Astrocyte (in vitro differentiated cells and primary cell): Measurements from ENCODE around the gene SARS1. TPM values are rescaled to one million over a fixed set of nuclear protein-coding genes. Genes with fewer than 3 reads are reported as not detected.
A peak's percentile ranks its signal among the peaks of the same experiment; 100 is the strongest.

Experiments used
- DNase-seq: peaks from one replicate; pipeline ENCODE4 v3.0.0-alpha.2; 2010; ENCODE audit warnings: low read depth
- FAIRE-seq: peaks from 2 replicates; lab custom pipeline; 2011; peaks lifted over from hg19 to GRCh38; lab: Jason Lieb, UNC
- H2AFZ ChIP-seq: 2 replicates; pipeline ENCODE4 v1.6.0; 2012; ENCODE audit warnings: low read depth, low read length, inconsistent platforms
- H3K27ac ChIP-seq: 2 replicates; pipeline ENCODE4 v1.5.1; 2011; ENCODE audit warnings: low read depth, low read length, inconsistent platforms
- H3K27me3 ChIP-seq: 2 replicates; pipeline ENCODE4 v1.6.0; 2011; ENCODE audit warnings: low read length, inconsistent platforms; ENCODE audit not compliant: insufficient read depth
- H3K36me3 ChIP-seq: 2 replicates; pipeline ENCODE4 v1.5.1; 2011; ENCODE audit warnings: low read length, inconsistent platforms; ENCODE audit not compliant: insufficient read depth
- H3K4me1 ChIP-seq: 2 replicates; pipeline ENCODE4 v1.5.1; 2011; ENCODE audit warnings: low read length, inconsistent platforms; ENCODE audit not compliant: insufficient read depth
- H3K4me2 ChIP-seq: 2 replicates; pipeline ENCODE4 v1.6.0; 2012; ENCODE audit warnings: low read length, inconsistent platforms
- H3K4me3 ChIP-seq: 2 replicates; pipeline ENCODE4 v1.5.1; 2011; ENCODE audit warnings: low read depth, mild to moderate bottlenecking, low read length, inconsistent platforms; ENCODE audit not compliant: insufficient read depth
- H3K79me2 ChIP-seq: 2 replicates; pipeline ENCODE4 v1.6.0; 2012; ENCODE audit warnings: mild to moderate bottlenecking, low read length, inconsistent platforms; ENCODE audit not compliant: insufficient read depth
- H3K9ac ChIP-seq: 2 replicates; pipeline ENCODE4 v1.6.0; 2012; ENCODE audit warnings: mild to moderate bottlenecking, low read length, inconsistent platforms
- H3K9me3 ChIP-seq: 2 replicates; pipeline ENCODE4 v1.5.1; 2012; ENCODE audit warnings: low read depth, mild to moderate bottlenecking, low read length, inconsistent platforms; ENCODE audit not compliant: insufficient read depth
- H4K20me1 ChIP-seq: 2 replicates; pipeline ENCODE4 v1.6.0; 2012; ENCODE audit warnings: low read length, inconsistent platforms; ENCODE audit not compliant: insufficient read depth
- H3K27ac Mint-ChIP-seq: one replicate; pipeline ENCODE4 v1.8.0; 2021; ENCODE audit warnings: mild to moderate bottlenecking, mixed read lengths; ENCODE audit not compliant: unreplicated experiment
- H3K27me3 Mint-ChIP-seq: one replicate; pipeline ENCODE4 v1.8.0; 2021; ENCODE audit warnings: low read depth, mixed read lengths; ENCODE audit not compliant: unreplicated experiment
- H3K36me3 Mint-ChIP-seq: one replicate; pipeline ENCODE4 v1.8.0; 2021; ENCODE audit warnings: low read depth, mixed read lengths; ENCODE audit not compliant: unreplicated experiment
- H3K4me1 Mint-ChIP-seq: one replicate; pipeline ENCODE4 v1.8.0; 2021; ENCODE audit warnings: low read depth, mixed read lengths; ENCODE audit not compliant: unreplicated experiment
- H3K4me3 Mint-ChIP-seq: one replicate; pipeline ENCODE4 v1.8.0; 2021; ENCODE audit warnings: mild to moderate bottlenecking, moderate library complexity, mixed read lengths; ENCODE audit not compliant: unreplicated experiment
- H3K9me3 Mint-ChIP-seq: one replicate; pipeline ENCODE4 v1.8.0; 2021; ENCODE audit warnings: mild to moderate bottlenecking, mixed read lengths; ENCODE audit not compliant: unreplicated experiment
- EZH2 ChIP-seq: IDR thresholded peaks from 2 replicates; pipeline ENCODE4 v1.6.1; 2012; ENCODE audit warnings: mild to moderate bottlenecking, low read length, inconsistent platforms; ENCODE audit not compliant: insufficient read depth
- total RNA-seq: library from RNA; stranded (reverse); gene quantifications from 2 replicates; pipeline ENCODE4 v1.2.1, GENCODE V29; 2021
- TF ChIP-seq, protein P1 (sequence below): IDR thresholded peaks from 2 replicates; pipeline ENCODE4 v1.5.1; 2011; ENCODE audit warnings: low read depth, mild to moderate bottlenecking, inconsistent platforms, low read length, moderate library complexity; ENCODE audit not compliant: insufficient read depth

SARS1 gene
- total RNA-seq, 1 donor from 2014 or later, result 355 TPM

DNA sequence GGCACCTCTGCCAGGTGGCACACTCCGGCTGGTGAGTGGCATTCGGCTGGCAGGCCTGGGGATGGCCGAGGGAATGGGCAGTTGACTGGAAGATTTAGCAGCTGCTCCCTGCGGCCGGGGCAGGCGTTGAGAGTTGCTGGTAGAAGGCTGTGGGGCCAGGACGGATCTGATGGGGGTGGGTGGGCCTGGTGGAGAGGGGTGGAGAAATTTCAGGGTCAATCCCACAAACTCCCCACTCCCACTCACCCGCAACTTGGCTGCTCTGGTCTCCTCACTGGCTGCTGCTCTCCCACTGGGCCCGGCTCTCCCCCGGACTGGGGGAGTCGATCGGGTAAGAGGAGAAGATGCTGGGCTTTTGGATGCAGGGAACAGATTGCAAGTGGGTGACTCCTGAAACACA, 67.1 kb downstream of the SARS1 start:
- FAIRE-seq (no peak), DNase-seq (no peak)
- Mint-ChIP-seq H3K36me3 (peaks cover 9% of the 10 kb centered on the region), H3K27me3 (no peaks in the 10 kb centered on the region), H3K9me3 (no peaks in the 10 kb centered on the region), H3K4me1 (peaks cover 19% of the 10 kb centered on the region), H3K27ac (no peak overlapping the region), H3K4me3 (no peak overlapping the region)
- H3K36me3 ChIP-seq, result no peaks in the 10 kb centered on the region
- no peak overlapping the region for H3K4me3 ChIP-seq
- peak overlapping the region; percentile 82 for H3K9ac ChIP-seq
- H4K20me1 ChIP-seq, result no peaks in the 10 kb centered on the region
- peak overlapping the region; percentile 99 for H3K4me2 ChIP-seq
- peaks cover 46% of the 10 kb centered on the region for H3K4me1 ChIP-seq
- H2AFZ ChIP-seq, result no peak overlapping the region
- no peak overlapping the region for H3K27ac ChIP-seq
- no peaks in the 10 kb centered on the region for H3K27me3 ChIP-seq
- peaks cover 29% of the 10 kb centered on the region for H3K79me2 ChIP-seq
- no peak for TF ChIP-seq EZH2
- TF ChIP-seq, protein P1, sequence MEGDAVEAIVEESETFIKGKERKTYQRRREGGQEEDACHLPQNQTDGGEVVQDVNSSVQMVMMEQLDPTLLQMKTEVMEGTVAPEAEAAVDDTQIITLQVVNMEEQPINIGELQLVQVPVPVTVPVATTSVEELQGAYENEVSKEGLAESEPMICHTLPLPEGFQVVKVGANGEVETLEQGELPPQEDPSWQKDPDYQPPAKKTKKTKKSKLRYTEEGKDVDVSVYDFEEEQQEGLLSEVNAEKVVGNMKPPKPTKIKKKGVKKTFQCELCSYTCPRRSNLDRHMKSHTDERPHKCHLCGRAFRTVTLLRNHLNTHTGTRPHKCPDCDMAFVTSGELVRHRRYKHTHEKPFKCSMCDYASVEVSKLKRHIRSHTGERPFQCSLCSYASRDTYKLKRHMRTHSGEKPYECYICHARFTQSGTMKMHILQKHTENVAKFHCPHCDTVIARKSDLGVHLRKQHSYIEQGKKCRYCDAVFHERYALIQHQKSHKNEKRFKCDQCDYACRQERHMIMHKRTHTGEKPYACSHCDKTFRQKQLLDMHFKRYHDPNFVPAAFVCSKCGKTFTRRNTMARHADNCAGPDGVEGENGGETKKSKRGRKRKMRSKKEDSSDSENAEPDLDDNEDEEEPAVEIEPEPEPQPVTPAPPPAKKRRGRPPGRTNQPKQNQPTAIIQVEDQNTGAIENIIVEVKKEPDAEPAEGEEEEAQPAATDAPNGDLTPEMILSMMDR, result no peak
- H3K9me3 ChIP-seq, result no peaks in the 10 kb centered on the region

DNA sequence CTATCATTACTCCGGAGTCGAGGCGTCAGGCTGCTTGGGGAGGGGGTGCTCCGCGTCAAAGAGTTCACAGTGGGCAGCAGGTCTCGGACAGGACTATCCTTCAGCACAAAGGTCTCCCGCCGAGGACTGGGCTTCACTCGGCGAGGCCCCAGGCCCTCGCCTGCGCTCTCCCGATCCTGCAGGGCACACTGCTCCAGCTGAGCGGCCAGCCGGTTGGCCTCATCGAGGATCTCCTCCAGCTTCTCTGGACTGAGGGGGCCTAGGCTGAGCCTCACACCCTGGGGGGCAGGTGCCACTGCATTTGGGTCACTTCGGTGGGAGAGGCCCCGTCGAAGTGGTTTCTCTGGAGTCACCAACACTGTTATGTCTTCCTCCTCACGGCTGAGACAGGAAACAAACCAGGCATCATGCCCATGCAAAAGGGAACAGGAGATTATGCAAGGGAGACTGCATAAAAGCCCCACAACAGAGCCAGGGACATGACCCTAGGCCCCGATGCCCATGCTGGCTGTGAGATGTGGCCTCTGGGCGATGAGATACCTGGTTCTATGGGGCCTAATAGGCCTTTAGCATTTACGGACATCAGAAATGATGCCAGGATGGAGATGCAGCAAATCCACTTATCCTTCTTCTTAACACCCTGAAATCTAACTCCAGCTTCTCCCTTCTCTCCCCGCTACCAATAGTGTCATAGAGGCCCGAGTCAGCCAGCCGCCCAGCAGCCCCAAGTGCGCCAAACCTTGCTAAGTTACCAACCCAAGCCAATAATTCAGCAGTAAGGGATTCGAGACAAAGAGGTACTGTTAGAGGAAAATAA, 68.2 kb downstream of the SARS1 start:
- Histone ChIP-seq H3K27me3 (no peaks in the 10 kb centered on the region), H2AFZ (peak overlapping the region; percentile 92), H3K27ac (peak overlapping the region; percentile 11), H3K4me2 (peak overlapping the region; percentile 99), H3K79me2 (peaks cover 29% of the 10 kb centered on the region), H3K36me3 (no peaks in the 10 kb centered on the region), H3K4me3 (peak overlapping the region; percentile 91), H3K4me1 (peaks cover 36% of the 10 kb centered on the region), H3K9me3 (no peaks in the 10 kb centered on the region), H3K9ac (peak overlapping the region; percentile 82), H4K20me1 (no peaks in the 10 kb centered on the region)
- no peak for FAIRE-seq
- Mint-ChIP-seq H3K27ac (no peak overlapping the region), H3K4me1 (peaks cover 12% of the 10 kb centered on the region), H3K36me3 (peaks cover 9% of the 10 kb centered on the region), H3K4me3 (peak overlapping the region; percentile 99), H3K9me3 (no peaks in the 10 kb centered on the region), H3K27me3 (no peaks in the 10 kb centered on the region)
- DNase-seq, result no peak
- TF ChIP-seq, protein P1, result no peak
- TF ChIP-seq EZH2, result no peak

DNA sequence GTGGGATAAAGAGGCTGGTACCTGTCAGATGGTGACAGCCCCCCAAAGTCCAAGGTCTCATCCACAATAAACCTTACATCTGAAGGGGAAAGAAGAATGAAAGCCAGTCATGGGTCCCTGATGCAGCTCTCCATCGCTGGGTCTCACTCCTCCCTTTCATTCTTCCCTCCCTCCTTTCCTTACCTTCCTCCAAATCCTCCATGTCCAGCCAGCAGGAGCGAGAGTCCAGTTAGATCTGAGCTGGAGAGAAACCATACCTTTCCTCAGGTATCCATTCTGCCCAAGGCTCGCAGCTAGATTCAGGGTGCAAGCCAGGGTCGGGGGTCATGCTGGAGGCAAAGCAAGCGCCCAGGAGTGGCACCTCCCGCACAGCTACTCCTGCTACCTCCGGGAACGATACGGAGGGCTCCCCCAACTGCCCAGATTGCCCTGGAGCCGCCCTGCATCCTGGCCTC, 68.8 kb downstream of the SARS1 start:
- Mint-ChIP-seq H3K27me3 (no peaks in the 10 kb centered on the region), H3K27ac (peak overlapping the region; percentile 92), H3K4me3 (peak overlapping the region; percentile 99), H3K9me3 (no peaks in the 10 kb centered on the region), H3K4me1 (peaks cover 7% of the 10 kb centered on the region), H3K36me3 (peaks cover 7% of the 10 kb centered on the region)
- TF ChIP-seq EZH2, result no peak
- TF ChIP-seq, protein P1, result no peak
- Histone ChIP-seq H3K79me2 (peaks cover 29% of the 10 kb centered on the region), H3K27me3 (no peaks in the 10 kb centered on the region), H3K27ac (peak overlapping the region; percentile 52), H3K4me3 (peak overlapping the region; percentile 91), H2AFZ (peak overlapping the region; percentile 92), H4K20me1 (no peaks in the 10 kb centered on the region), H3K4me1 (peaks cover 31% of the 10 kb centered on the region), H3K36me3 (no peaks in the 10 kb centered on the region), H3K9ac (peak overlapping the region; percentile 82), H3K4me2 (peak overlapping the region; percentile 99), H3K9me3 (no peaks in the 10 kb centered on the region)
- DNase-seq (no peak), FAIRE-seq (no peak)
